ENCODE data around the gene UGDH. TPM values are rescaled to one million over a fixed set of nuclear protein-coding genes. Genes with fewer than 3 reads are reported as not detected.

UGDH gene
- total and polyA plus RNA-seq, 2 of the 13 experiments (the other 11 are each of a cell fraction or from before 2014, with no cell fraction given), result 99.0 to 384 TPM

DNA sequence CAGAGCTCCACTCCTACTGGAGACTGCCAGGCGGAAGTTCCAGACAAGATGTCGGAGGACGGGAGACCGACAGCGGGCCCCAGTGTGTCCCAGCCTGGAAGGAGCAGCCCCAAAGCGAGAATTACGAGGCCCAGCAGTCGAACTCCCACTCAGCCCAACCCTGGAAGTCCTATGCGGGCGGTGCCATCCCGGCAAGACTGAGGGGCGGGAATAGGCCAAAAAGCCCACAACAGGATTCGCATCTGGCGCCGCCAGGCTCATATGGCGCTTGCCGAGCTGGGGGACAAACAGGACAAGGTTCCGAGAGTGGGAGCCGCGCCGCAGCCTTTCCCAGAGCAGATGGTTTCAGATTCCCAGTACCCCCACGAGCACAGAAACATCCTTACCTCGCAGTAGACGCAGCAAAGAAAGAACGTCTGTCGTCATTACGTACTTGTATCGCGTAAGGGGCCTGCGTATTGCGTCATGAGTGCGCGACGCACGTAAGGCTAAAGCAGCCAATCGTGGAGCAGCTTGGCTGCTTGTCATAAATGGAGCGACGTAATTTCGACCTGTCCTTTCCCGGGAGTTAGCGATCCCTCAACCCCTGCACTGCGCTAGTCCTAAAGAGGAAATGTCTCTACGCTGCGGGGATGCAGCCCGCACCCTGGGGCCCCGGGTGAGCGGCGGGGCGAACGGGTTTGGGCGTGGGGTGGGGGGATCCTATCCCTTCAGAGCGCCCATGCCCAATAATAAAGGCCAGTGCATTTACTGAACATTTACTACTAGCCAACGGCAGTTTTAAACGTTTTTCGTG is 68.5 kb downstream of the UGDH start, which contains the start of the genes LIAS and RPL9 (continued):
- TF ChIP-seq, protein P1, sequence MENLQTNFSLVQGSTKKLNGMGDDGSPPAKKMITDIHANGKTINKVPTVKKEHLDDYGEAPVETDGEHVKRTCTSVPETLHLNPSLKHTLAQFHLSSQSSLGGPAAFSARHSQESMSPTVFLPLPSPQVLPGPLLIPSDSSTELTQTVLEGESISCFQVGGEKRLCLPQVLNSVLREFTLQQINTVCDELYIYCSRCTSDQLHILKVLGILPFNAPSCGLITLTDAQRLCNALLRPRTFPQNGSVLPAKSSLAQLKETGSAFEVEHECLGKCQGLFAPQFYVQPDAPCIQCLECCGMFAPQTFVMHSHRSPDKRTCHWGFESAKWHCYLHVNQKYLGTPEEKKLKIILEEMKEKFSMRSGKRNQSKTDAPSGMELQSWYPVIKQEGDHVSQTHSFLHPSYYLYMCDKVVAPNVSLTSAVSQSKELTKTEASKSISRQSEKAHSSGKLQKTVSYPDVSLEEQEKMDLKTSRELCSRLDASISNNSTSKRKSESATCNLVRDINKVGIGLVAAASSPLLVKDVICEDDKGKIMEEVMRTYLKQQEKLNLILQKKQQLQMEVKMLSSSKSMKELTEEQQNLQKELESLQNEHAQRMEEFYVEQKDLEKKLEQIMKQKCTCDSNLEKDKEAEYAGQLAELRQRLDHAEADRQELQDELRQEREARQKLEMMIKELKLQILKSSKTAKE (CRISPR knock-in tag; IDR thresholded peaks at IDR 0.05; ENCODE audit: borderline replicate concordance), result no peak
- TF ChIP-seq, protein P2, sequence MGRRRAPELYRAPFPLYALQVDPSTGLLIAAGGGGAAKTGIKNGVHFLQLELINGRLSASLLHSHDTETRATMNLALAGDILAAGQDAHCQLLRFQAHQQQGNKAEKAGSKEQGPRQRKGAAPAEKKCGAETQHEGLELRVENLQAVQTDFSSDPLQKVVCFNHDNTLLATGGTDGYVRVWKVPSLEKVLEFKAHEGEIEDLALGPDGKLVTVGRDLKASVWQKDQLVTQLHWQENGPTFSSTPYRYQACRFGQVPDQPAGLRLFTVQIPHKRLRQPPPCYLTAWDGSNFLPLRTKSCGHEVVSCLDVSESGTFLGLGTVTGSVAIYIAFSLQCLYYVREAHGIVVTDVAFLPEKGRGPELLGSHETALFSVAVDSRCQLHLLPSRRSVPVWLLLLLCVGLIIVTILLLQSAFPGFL (CRISPR knock-in tag; IDR thresholded peaks at IDR 0.05), result no peak
- TF ChIP-seq, protein P3, sequence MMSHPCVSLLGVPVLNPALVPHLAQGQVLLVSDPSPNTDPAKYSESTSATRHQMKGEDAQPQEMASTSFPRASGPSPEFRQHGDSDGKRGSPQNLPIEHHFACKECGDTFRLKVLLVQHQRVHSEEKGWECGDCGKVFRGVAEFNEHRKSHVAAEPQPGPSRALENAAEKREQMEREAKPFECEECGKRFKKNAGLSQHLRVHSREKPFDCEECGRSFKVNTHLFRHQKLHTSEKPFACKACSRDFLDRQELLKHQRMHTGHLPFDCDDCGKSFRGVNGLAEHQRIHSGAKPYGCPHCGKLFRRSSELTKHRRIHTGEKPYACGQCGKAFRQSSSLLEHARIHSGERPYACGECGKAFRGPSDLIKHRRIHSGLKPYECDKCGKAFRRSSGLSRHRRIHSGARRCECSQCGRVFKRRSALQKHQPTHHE (CRISPR knock-in tag; IDR thresholded peaks at IDR 0.05; ENCODE audit: borderline replicate concordance), result peak; percentile 86; the same call in 1 of the 2 replicates
- TF ChIP-seq ZBTB38 (CRISPR knock-in tag; IDR thresholded peaks at IDR 0.05) (0 out of 2 replicates have a peak, but pooled peaks have one; percentile 38), KAT8 (CRISPR knock-in tag; IDR thresholded peaks at IDR 0.05) (peak; percentile 95), MTF2 (CRISPR knock-in tag; IDR thresholded peaks at IDR 0.05; ENCODE audit: borderline replicate concordance) (no peak), TARDBP (CRISPR knock-in tag; IDR thresholded peaks at IDR 0.05) (no peak; the same call in 1 of the 2 replicates), ELF4 (CRISPR knock-in tag; IDR thresholded peaks at IDR 0.05; ENCODE audit: borderline replicate concordance) (peak; percentile 84), TEAD2 (CRISPR knock-in tag; IDR thresholded peaks at IDR 0.05) (no peak), HNF4A (CRISPR knock-in tag; IDR thresholded peaks at IDR 0.05) (no peak; the same call in 1 of the 2 replicates), ZNF557 (CRISPR knock-in tag; IDR thresholded peaks at IDR 0.05) (no peak), NCOA1 (CRISPR knock-in tag; IDR thresholded peaks at IDR 0.05) (0 out of 2 replicates have a peak, but pooled peaks have one; percentile 52), GZF1 (CRISPR knock-in tag; IDR thresholded peaks at IDR 0.05) (no peak), NCOA2 (CRISPR knock-in tag; IDR thresholded peaks at IDR 0.05) (no peak), ZSCAN9 (CRISPR knock-in tag; IDR thresholded peaks at IDR 0.05; ENCODE audit: borderline replicate concordance) (peak; percentile 48; the same call in 1 of the 2 replicates), GATAD2A (CRISPR knock-in tag; IDR thresholded peaks at IDR 0.05) (peak; percentile 45)
- TF ChIP-seq, protein P4, sequence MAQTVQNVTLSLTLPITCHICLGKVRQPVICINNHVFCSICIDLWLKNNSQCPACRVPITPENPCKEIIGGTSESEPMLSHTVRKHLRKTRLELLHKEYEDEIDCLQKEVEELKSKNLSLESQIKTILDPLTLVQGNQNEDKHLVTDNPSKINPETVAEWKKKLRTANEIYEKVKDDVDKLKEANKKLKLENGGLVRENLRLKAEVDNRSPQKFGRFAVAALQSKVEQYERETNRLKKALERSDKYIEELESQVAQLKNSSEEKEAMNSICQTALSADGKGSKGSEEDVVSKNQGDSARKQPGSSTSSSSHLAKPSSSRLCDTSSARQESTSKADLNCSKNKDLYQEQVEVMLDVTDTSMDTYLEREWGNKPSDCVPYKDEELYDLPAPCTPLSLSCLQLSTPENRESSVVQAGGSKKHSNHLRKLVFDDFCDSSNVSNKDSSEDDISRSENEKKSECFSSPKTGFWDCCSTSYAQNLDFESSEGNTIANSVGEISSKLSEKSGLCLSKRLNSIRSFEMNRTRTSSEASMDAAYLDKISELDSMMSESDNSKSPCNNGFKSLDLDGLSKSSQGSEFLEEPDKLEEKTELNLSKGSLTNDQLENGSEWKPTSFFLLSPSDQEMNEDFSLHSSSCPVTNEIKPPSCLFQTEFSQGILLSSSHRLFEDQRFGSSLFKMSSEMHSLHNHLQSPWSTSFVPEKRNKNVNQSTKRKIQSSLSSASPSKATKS (CRISPR knock-in tag; IDR thresholded peaks at IDR 0.05), result peak; percentile 39; the same call in 1 of the 2 replicates
- TF ChIP-seq, protein P5, sequence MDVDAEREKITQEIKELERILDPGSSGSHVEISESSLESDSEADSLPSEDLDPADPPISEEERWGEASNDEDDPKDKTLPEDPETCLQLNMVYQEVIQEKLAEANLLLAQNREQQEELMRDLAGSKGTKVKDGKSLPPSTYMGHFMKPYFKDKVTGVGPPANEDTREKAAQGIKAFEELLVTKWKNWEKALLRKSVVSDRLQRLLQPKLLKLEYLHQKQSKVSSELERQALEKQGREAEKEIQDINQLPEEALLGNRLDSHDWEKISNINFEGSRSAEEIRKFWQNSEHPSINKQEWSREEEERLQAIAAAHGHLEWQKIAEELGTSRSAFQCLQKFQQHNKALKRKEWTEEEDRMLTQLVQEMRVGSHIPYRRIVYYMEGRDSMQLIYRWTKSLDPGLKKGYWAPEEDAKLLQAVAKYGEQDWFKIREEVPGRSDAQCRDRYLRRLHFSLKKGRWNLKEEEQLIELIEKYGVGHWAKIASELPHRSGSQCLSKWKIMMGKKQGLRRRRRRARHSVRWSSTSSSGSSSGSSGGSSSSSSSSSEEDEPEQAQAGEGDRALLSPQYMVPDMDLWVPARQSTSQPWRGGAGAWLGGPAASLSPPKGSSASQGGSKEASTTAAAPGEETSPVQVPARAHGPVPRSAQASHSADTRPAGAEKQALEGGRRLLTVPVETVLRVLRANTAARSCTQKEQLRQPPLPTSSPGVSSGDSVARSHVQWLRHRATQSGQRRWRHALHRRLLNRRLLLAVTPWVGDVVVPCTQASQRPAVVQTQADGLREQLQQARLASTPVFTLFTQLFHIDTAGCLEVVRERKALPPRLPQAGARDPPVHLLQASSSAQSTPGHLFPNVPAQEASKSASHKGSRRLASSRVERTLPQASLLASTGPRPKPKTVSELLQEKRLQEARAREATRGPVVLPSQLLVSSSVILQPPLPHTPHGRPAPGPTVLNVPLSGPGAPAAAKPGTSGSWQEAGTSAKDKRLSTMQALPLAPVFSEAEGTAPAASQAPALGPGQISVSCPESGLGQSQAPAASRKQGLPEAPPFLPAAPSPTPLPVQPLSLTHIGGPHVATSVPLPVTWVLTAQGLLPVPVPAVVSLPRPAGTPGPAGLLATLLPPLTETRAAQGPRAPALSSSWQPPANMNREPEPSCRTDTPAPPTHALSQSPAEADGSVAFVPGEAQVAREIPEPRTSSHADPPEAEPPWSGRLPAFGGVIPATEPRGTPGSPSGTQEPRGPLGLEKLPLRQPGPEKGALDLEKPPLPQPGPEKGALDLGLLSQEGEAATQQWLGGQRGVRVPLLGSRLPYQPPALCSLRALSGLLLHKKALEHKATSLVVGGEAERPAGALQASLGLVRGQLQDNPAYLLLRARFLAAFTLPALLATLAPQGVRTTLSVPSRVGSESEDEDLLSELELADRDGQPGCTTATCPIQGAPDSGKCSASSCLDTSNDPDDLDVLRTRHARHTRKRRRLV (CRISPR knock-in tag; IDR thresholded peaks at IDR 0.05), result no peak; the same call in 1 of the 2 replicates
